GM12878 (cell line): ENCODE results near the gene NDUFB11.

Experiments
- BHLHE40 ChIP-seq, 2 experiments: fragments of 450-650 bp in 1 of 2; IDR thresholded peaks; 2 replicates each; pipeline ENCODE4 v1.6.1; 2011 to 2017; ENCODE audit warnings: low read depth in 2 of 2, borderline replicate concordance in 1 of 2, improper control_type of control experiment in 1 of 2, low read length in 1 of 2, mild to moderate bottlenecking in 1 of 2
- CTCF ChIP-seq, 3 experiments: IDR thresholded peaks in 2 of 3; conservative IDR thresholded peaks in 1 of 3; 2 replicates each; pipeline ENCODE4 v1.5.1; 2011; ENCODE audit warnings: low read depth in 3 of 3, low read length in 3 of 3, mild to moderate bottlenecking in 3 of 3, control low read depth in 2 of 3, moderate library complexity in 2 of 3, inconsistent platforms in 1 of 3, mixed read lengths in 1 of 3; ENCODE audit not compliant: control insufficient read depth in 2 of 3, insufficient read depth in 1 of 3; ENCODE audit errors: extremely low read depth in 1 of 3
- ELK1 ChIP-seq: IDR thresholded peaks from 2 replicates; pipeline ENCODE4 v1.6.1; 2012; ENCODE audit warnings: low read depth, low read length, improper control_type of control experiment
- EP300 ChIP-seq, 2 experiments: fragments of 150-350 bp in 1 of 2; IDR thresholded peaks; 2 replicates each; pipeline ENCODE4 v1.6.1; 2011 to 2012; ENCODE audit warnings: low read depth in 2 of 2, low read length in 2 of 2, borderline replicate concordance in 1 of 2, improper control_type of control experiment in 1 of 2, inconsistent platforms in 1 of 2; ENCODE audit not compliant: control insufficient read depth in 1 of 2
- EZH2 ChIP-seq: IDR thresholded peaks from 2 replicates; pipeline ENCODE4 v1.6.1; 2012; ENCODE audit warnings: low read depth, mild to moderate bottlenecking, control low read depth, inconsistent platforms, low read length, borderline replicate concordance; ENCODE audit not compliant: control insufficient read depth
- KDM1A ChIP-seq: fragments of 200-600 bp; sonication (generic); IDR thresholded peaks from 2 replicates; pipeline ENCODE4 v1.6.1; 2016; ENCODE audit warnings: borderline replicate concordance
- MYC ChIP-seq: IDR thresholded peaks from 2 replicates; pipeline ENCODE4 v1.6.1; 2011; ENCODE audit warnings: mild to moderate bottlenecking, low read length, moderate library complexity, inconsistent platforms; ENCODE audit not compliant: insufficient read depth, insufficient replicate concordance, insufficient read length, severe bottlenecking
- NFIC ChIP-seq: IDR thresholded peaks from 2 replicates; pipeline ENCODE4 v1.6.1; 2012; ENCODE audit warnings: low read depth, mild to moderate bottlenecking, inconsistent platforms, low read length, moderate library complexity
- POLR2A ChIP-seq: IDR thresholded peaks from 2 replicates; pipeline ENCODE4 v1.6.1; 2011; ENCODE audit warnings: low read depth, mild to moderate bottlenecking, low read length
- POLR2AphosphoS5 ChIP-seq: IDR thresholded peaks from 2 replicates; pipeline ENCODE4 v1.6.1; 2011; ENCODE audit warnings: mild to moderate bottlenecking, low read length, inconsistent platforms
- POU2F2 ChIP-seq: IDR thresholded peaks from 3 replicates; pipeline ENCODE4 v1.6.1; 2011; ENCODE audit warnings: low read depth, mild to moderate bottlenecking, low read length, borderline replicate concordance
- TAF1 ChIP-seq: IDR thresholded peaks from 2 replicates; pipeline ENCODE4 v1.6.1; 2011; ENCODE audit warnings: mild to moderate bottlenecking, low read depth, low read length, borderline replicate concordance
- YBX1 ChIP-seq: fragments of 450-650 bp; IDR thresholded peaks from 2 replicates; pipeline ENCODE4 v1.6.1; 2016; ENCODE audit warnings: antibody characterized with exemption

GRCh38 chrX:47172549-47172948, 28.0 kb upstream of the NDUFB11 start:
- no peak for TF ChIP-seq ELK1
- TF ChIP-seq CTCF (IDR thresholded peaks at IDR 0.05 in 2 of 3, conservative IDR thresholded peaks at IDR 0.05 in 1 of 3; ENCODE audit: control insufficient read depth in 2 of 3, extremely low read depth in 1 of 3, insufficient read depth in 1 of 3, low read depth in 3 of 3, low read length in 3 of 3), result no peak
- no peak for TF ChIP-seq YBX1
- TF ChIP-seq MYC, result no peak
- no peak for TF ChIP-seq POLR2A
- no peak for TF ChIP-seq EP300 (IDR thresholded peaks at IDR 0.05; ENCODE audit: borderline replicate concordance in 1 of 2, control insufficient read depth in 1 of 2, low read depth in 2 of 2, low read length in 2 of 2)
- no peak for TF ChIP-seq POU2F2
- TF ChIP-seq KDM1A, result no peak
- no peak for TF ChIP-seq NFIC
- no peak for TF ChIP-seq EZH2
- no peak for TF ChIP-seq BHLHE40 (IDR thresholded peaks at IDR 0.05; ENCODE audit: borderline replicate concordance in 1 of 2, low read depth in 2 of 2, low read length in 1 of 2)
- no peak for TF ChIP-seq POLR2AphosphoS5
- no peak for TF ChIP-seq TAF1
